Loucy (cell line): ENCODE results near the gene ENHO.

ENCODE experiments used
- CTCF ChIP-seq: fragments of 200-600 bp; sonication (generic); conservative IDR thresholded peaks from 2 replicates; pipeline ENCODE4 v1.5.1; 2014; ENCODE audit warnings: mild to moderate bottlenecking, antibody characterized with exemption, low read length
- EZH2phosphoT487 ChIP-seq: fragments of 200-600 bp; IDR thresholded peaks from 2 replicates; pipeline ENCODE4 v1.6.1; 2018; ENCODE audit warnings: antibody characterized with exemption, mild to moderate bottlenecking, moderate library complexity, borderline replicate concordance

DNA sequence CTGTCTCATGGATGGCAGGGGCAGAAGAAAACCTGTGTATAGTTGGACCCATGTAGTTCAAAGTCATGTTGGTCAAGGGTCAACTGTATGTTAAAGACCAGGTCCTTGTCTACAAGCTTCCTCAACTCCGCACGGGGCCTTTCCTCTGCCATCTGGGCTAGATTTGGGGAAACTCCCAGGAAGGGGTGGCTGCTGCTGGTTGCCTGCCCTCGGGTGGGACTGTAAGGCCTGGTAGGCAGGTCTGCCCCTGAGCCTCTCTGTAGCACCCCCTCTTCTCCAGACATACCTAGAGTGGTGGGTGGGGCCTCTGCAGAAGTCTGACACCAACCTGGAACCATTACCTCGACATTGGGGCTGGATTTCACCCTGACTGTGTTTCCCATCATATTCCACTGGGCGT lies 15.2 kb downstream of the ENHO start:
- no peak for TF ChIP-seq CTCF
- no peak for TF ChIP-seq EZH2phosphoT487
